Pulmonary artery endothelial cell (primary cell): ENCODE results near the gene PTPRG. TPM values are rescaled to one million over a fixed set of nuclear protein-coding genes. Genes with fewer than 3 reads are reported as not detected.
A peak's percentile ranks its signal among the peaks of the same experiment; 100 is the strongest.

ENCODE experiments used
- DNase-seq: peaks from one replicate; pipeline ENCODE4 v3.0.0-alpha.2; 2011; ENCODE audit warnings: low read depth, low spot score
- total RNA-seq: library from RNA; depleted of rRNA; stranded (reverse); fragments of >200 nt; gene quantifications from 2 replicates; pipeline ENCODE4 v1.2.3, GENCODE V29; 2014

The PTPRG gene
- total RNA-seq, 1 donor from 2014 or later = 41.0 TPM

- DNase-seq = peak; percentile 45
Measured at GRCh38 chr3:62134061-62134496, 572.7 kb downstream of the PTPRG start.

- DNase-seq = no peak
Measured at GRCh38 chr3:62135741-62136140, 574.4 kb downstream of the PTPRG start.

DNA sequence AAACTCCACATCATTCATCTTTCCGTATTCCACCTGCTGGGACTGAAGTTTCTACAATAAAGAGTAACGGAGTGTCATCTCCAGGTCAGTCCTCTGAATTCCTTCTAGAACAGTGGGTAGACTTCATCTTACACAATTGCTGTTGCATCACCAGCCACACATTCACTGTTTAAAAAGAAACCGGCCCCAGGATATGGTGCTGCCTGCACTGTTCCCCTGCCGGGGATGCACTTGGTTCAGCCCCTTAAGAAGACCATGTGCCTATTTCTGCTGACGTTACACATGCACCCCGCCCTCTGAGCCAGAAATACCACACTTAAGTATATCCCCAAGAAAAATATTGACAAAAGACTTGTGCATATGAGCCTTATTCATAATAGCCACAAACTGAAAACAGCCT, 578.6 kb downstream of the PTPRG start:
- DNase-seq = no peak

GRCh38 chr3:62142331-62143085, 581.1 kb downstream of the PTPRG start:
- DNase-seq = no peak

- DNase-seq = no peak
Measured at GRCh38 chr3:62143843-62144450, 582.6 kb downstream of the PTPRG start.

GRCh38 chr3:62144482-62144881, 583.1 kb downstream of the PTPRG start:
- DNase-seq = peak; percentile 20

- DNase-seq = no peak
Measured at GRCh38 chr3:62145086-62145757, 583.9 kb downstream of the PTPRG start.

DNA sequence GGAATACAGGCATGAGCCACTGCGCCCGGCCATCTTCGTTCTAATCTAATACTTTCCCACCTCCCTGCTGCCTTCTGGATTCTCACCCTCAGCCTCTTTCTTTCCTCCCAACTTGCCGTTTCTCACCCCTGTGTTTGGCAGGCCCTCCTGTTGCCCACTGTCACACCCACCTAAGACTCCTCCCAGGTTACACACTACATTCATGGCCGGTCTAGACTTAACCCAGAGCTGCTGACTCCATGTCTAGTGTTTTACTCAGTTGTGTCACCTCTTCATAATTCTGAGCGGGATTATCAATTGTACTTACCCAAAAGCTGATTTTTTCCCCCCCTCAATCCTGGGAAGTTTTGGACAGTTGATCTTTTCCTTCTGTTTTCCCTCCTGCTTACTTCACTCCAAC, 588.2 kb downstream of the PTPRG start:
- no peak for DNase-seq

DNA sequence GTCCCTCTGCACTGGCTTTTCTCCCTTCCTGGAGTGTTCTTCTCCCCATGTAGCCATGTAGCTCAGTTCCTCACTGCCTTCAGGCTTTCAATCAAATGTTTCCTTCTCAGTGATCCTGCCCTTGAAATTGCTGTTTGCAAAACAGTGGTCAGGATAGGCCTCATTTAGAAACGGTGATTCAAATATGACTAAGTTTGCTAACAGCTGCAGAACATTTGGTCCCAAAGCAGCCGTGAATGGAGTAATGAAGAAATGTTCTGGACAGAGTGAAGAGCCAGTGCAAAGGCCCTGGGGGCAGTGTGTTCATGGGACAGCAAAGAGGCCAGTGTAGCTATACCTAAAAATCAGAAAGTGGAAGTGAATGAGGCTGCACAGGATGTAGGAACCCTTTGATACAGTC, 588.6 kb downstream of the PTPRG start:
- no peak for DNase-seq

DNA sequence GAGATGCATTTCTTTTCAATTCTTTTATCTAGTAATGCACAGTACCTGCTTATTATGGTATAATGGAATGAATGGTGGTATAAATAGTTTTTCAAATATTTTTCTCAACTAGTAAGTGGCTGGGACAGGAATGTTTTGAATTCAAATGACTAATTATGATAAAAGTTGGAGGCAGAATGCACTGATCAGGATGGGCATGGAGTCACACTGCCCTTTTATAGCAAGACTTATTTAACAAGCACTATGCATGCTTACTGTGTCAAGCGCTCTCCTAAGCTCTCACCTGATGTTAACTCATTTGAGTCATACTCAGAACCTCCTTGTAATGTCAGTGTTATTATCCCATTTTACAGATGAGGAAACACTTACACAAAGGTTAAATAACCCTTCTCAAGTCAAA, 590.2 kb downstream of the PTPRG start:
- DNase-seq = no peak

DNA sequence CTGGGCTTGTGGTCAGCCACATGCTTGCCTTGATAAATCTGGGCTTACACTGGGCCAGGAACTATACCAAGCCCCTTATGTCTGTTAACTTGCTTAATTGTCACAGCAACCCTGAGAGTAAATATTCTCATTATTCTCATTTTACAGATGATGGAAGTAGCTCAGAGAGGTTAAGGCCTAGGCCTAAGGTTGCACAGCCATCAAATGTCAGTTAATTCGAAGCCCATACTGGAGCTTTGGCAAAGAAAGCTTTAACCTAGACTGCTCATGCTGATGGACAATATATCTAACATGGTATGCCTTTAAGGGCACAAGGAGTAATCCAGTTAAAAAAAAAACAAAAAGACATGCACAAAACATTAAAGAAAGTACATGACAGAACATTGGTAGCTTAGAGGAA, 591.9 kb downstream of the PTPRG start:
- DNase-seq = no peak

- DNase-seq = no peak
Measured at GRCh38 chr3:62154457-62155148, 593.2 kb downstream of the PTPRG start.

- no peak for DNase-seq
Measured at GRCh38 chr3:62159056-62159708, 597.8 kb downstream of the PTPRG start.

DNA sequence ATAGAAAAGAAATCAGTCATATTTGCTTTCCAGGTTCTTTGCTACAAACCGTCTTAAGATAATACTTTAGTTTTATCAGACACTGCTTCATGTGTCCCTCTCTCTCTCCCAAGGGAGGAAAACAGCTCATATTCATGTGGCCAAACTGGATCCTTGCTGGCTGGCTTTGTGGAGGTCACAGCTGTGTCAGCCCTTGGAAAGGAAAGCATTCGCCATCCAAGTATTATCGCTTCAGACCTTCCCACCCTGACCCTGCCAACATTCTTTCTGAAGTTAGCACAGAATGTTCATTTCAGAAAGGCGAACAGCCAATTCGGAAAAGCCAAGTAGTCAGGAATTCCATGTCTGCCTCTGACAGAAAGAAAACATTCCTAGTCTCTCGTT, 598.3 kb downstream of the PTPRG start:
- DNase-seq = peak; percentile 90

- peak; percentile 36 for DNase-seq
Measured at GRCh38 chr3:62161371-62161770, 600.0 kb downstream of the PTPRG start.

DNA sequence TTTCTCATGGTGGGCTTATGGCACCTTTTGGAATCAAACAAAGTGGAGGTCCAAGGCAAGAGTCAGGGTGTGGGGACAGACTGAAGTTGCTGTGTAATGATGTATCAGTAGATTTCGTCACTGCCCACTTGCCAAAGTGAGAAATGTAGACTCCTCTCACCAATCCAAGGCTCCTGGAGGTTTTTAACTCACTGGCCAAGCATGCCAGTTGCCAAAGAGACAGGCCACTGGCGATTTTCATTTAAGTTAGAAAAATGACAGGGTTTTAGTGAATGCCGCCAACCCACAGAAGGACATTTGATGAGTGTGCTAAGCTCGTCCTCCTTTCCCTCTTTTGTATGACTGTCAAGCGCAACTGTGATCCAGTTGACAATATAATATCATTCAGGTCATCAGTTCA, 602.8 kb downstream of the PTPRG start:
- DNase-seq = no peak

- no peak for DNase-seq
Measured at GRCh38 chr3:62164746-62165145, 603.4 kb downstream of the PTPRG start.

- DNase-seq = no peak
Measured at GRCh38 chr3:62167566-62168262, 606.3 kb downstream of the PTPRG start.

DNA sequence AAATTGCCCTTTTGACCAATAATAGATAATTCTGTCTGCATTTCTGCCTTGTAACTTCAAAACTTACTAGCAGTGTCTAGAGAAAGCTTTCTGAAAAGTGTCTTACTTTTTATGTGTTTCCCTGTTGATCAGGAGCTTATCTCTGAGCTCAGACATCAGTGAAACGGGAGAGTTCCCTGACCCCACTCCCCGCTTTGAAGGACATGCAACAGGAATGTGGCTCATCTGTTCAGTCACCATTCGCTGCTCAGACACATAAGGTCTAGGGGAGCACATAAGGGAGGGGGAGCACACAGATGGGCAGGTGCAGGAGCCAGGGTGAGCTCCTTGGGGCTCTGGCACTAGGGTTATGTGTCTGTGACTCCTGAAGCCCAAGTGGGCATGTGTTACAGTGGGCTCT, 607.0 kb downstream of the PTPRG start:
- DNase-seq = no peak

GRCh38 chr3:62169906-62170660, 608.7 kb downstream of the PTPRG start:
- peak; percentile 43 for DNase-seq
